HG02759 (cell line): Measurements from ENCODE around the gene ATP9B.

Experiments
- ATAC-seq: cut with Tn5 transposase; IDR thresholded peaks from one replicate; pipeline ENCODE4 v1.9.1; 2021; ENCODE audit warnings: mild to moderate bottlenecking, moderate library complexity; ENCODE audit not compliant: unreplicated experiment

The ATP9B gene

GRCh38 chr18:79403723-79404566, 334.8 kb downstream of the ATP9B start:
- ATAC-seq, result no peak

- ATAC-seq, result no peak
These were observed 335.3 kb downstream of the ATP9B start for GRCh38 chr18:79404567-79404910.

- no peak for ATAC-seq
These were observed 336.0 kb downstream of the ATP9B start for GRCh38 chr18:79405019-79405780.

GRCh38 chr18:79405781-79406575, 336.8 kb downstream of the ATP9B start:
- ATAC-seq, result peak; percentile 87

- ATAC-seq, result no peak
These were observed 337.5 kb downstream of the ATP9B start for GRCh38 chr18:79406708-79407107.

GRCh38 chr18:79409313-79409712, 340.1 kb downstream of the ATP9B start:
- ATAC-seq, result no peak

- ATAC-seq, result no peak
These were observed 341.0 kb downstream of the ATP9B start for GRCh38 chr18:79410171-79410641.

- no peak for ATAC-seq
These were observed 341.8 kb downstream of the ATP9B start for GRCh38 chr18:79410731-79411613.

GRCh38 chr18:79411614-79412526, 342.7 kb downstream of the ATP9B start:
- ATAC-seq, result no peak

- no peak for ATAC-seq
These were observed 343.8 kb downstream of the ATP9B start for GRCh38 chr18:79413025-79413424.

- ATAC-seq, result no peak
These were observed 344.2 kb downstream of the ATP9B start for GRCh38 chr18:79413426-79413825.

- no peak for ATAC-seq
These were observed 344.7 kb downstream of the ATP9B start for GRCh38 chr18:79413901-79414300.

GRCh38 chr18:79416022-79416676, 347.0 kb downstream of the ATP9B start:
- no peak for ATAC-seq

GRCh38 chr18:79416677-79417052, 347.5 kb downstream of the ATP9B start:
- no peak for ATAC-seq

GRCh38 chr18:79418236-79418635, 349.0 kb downstream of the ATP9B start:
- ATAC-seq, result no peak

- ATAC-seq, result no peak
These were observed 349.4 kb downstream of the ATP9B start for GRCh38 chr18:79418642-79419041.

- ATAC-seq, result no peak
These were observed 351.0 kb downstream of the ATP9B start for GRCh38 chr18:79420033-79420745.

GRCh38 chr18:79421275-79421857, 352.2 kb downstream of the ATP9B start:
- ATAC-seq, result no peak
